Subcutaneous abdominal adipose tissue (tissue), 5 donors: ENCODE data around the gene PYGB.

Source experiments
- H3K27ac ChIP-seq: one replicate; pipeline ENCODE4 v1.7.0; 2013; ENCODE audit warnings: low read depth, mild to moderate bottlenecking, inconsistent platforms, low read length, moderate library complexity
- H3K27me3 ChIP-seq, 5 donors: one replicate each; pipeline ENCODE4 v1.7.0; 2013; ENCODE audit warnings: low read length in 5 of 5, inconsistent platforms in 1 of 5; ENCODE audit not compliant: control insufficient read depth in 5 of 5, insufficient read depth in 4 of 5
- H3K36me3 ChIP-seq, 5 donors: one replicate each; pipeline ENCODE4 v1.7.0; 2013; ENCODE audit warnings: low read length in 5 of 5; ENCODE audit not compliant: control insufficient read depth in 5 of 5, insufficient read depth in 5 of 5
- H3K4me1 ChIP-seq, 5 donors: one replicate each; pipeline ENCODE4 v1.7.0; 2013; ENCODE audit warnings: low read length in 5 of 5, mild to moderate bottlenecking in 3 of 5, moderate library complexity in 1 of 5; ENCODE audit not compliant: control insufficient read depth in 5 of 5, insufficient read depth in 5 of 5
- H3K4me3 ChIP-seq, 5 donors: one replicate each; pipeline ENCODE4 v1.7.0; 2013; ENCODE audit warnings: low read length in 5 of 5, low read depth in 1 of 5
- H3K9ac ChIP-seq, 5 donors: one replicate each; pipeline ENCODE4 v1.7.0; 2013; ENCODE audit warnings: low read length in 5 of 5, mild to moderate bottlenecking in 4 of 5, moderate library complexity in 3 of 5
- H3K9me3 ChIP-seq, 5 donors: one replicate each; pipeline ENCODE4 v1.7.0; 2013; ENCODE audit warnings: low read length in 5 of 5; ENCODE audit not compliant: control insufficient read depth in 5 of 5
- donor health status: healthy.
- donor health status: healthy.
- donor health status: healthy.
- donor health status: healthy.
- donor health status: healthy.

Gene PYGB

GRCh38 chr20:25280574-25281535, 33.0 kb downstream of the PYGB start:
- H3K27ac ChIP-seq, result no peak overlapping the region
- H3K4me1 ChIP-seq, result peaks cover 0 to 3% (median 0%) of the 10 kb centered on the region in 5 donors
- no peaks in the 10 kb centered on the region for H3K27me3 ChIP-seq
- peaks cover 0 to 99% (median 97%) of the 10 kb centered on the region in 5 donors for H3K36me3 ChIP-seq
- no peak overlapping the region for H3K9ac ChIP-seq
- H3K9me3 ChIP-seq, result no peaks in the 10 kb centered on the region
- H3K4me3 ChIP-seq, result no peak overlapping the region

- no peaks in the 10 kb centered on the region for H3K9me3 ChIP-seq
- no peak overlapping the region for H3K4me3 ChIP-seq
- no peak overlapping the region for H3K9ac ChIP-seq
- H3K27me3 ChIP-seq, result no peaks in the 10 kb centered on the region
- peaks cover 0 to 100% (median 98%) of the 10 kb centered on the region in 5 donors for H3K36me3 ChIP-seq
- peaks cover 0 to 8% (median 0%) of the 10 kb centered on the region in 5 donors for H3K4me1 ChIP-seq
- H3K27ac ChIP-seq, result no peak overlapping the region
These were observed 33.7 kb downstream of the PYGB start for GRCh38 chr20:25281541-25281991.

- H3K9ac ChIP-seq, result no peak overlapping the region
- no peak overlapping the region for H3K27ac ChIP-seq
- peaks cover 0 to 8% (median 0%) of the 10 kb centered on the region in 5 donors for H3K4me1 ChIP-seq
- no peaks in the 10 kb centered on the region for H3K27me3 ChIP-seq
- H3K9me3 ChIP-seq, result no peaks in the 10 kb centered on the region
- peaks cover 0 to 100% (median 98%) of the 10 kb centered on the region in 5 donors for H3K36me3 ChIP-seq
- no peak overlapping the region for H3K4me3 ChIP-seq
These were observed 34.3 kb downstream of the PYGB start for GRCh38 chr20:25282034-25282781.

- Histone ChIP-seq H3K27me3 (no peaks in the 10 kb centered on the region), H3K9ac (no peak overlapping the region), H3K9me3 (no peaks in the 10 kb centered on the region), H3K4me3 (no peak overlapping the region), H3K27ac (no peak overlapping the region), H3K4me1 (peaks cover 0 to 8% (median 0%) of the 10 kb centered on the region in 5 donors), H3K36me3 (peaks cover 0 to 100% (median 98%) of the 10 kb centered on the region in 5 donors)
These were observed 34.9 kb downstream of the PYGB start for GRCh38 chr20:25282796-25283195.

GRCh38 chr20:25283221-25283951, 35.5 kb downstream of the PYGB start:
- Histone ChIP-seq H3K4me3 (no peak overlapping the region), H3K27ac (no peak overlapping the region), H3K4me1 (peaks cover 0 to 8% (median 0%) of the 10 kb centered on the region in 5 donors), H3K27me3 (no peaks in the 10 kb centered on the region), H3K9ac (no peak overlapping the region), H3K36me3 (peaks cover 0 to 100% (median 98%) of the 10 kb centered on the region in 5 donors), H3K9me3 (no peaks in the 10 kb centered on the region)

GRCh38 chr20:25284131-25284601, 36.3 kb downstream of the PYGB start:
- Histone ChIP-seq H3K36me3 (peaks cover 0 to 100% (median 96%) of the 10 kb centered on the region in 5 donors), H3K27me3 (no peaks in the 10 kb centered on the region), H3K4me3 (no peak overlapping the region), H3K27ac (no peak overlapping the region), H3K9ac (no peak overlapping the region), H3K4me1 (peaks cover 0 to 8% (median 0%) of the 10 kb centered on the region in 5 donors), H3K9me3 (no peaks in the 10 kb centered on the region)

- no peaks in the 10 kb centered on the region for H3K9me3 ChIP-seq
- H3K36me3 ChIP-seq, result peaks cover 0 to 100% (median 95%) of the 10 kb centered on the region in 5 donors
- no peak overlapping the region for H3K9ac ChIP-seq
- H3K27me3 ChIP-seq, result no peaks in the 10 kb centered on the region
- H3K27ac ChIP-seq, result no peak overlapping the region
- H3K4me1 ChIP-seq, result peaks cover 0 to 8% (median 2%) of the 10 kb centered on the region in 5 donors
- H3K4me3 ChIP-seq, result no peak overlapping the region
These were observed 37.3 kb downstream of the PYGB start for GRCh38 chr20:25285091-25285647.

GRCh38 chr20:25285856-25286798, 38.2 kb downstream of the PYGB start:
- no peak overlapping the region for H3K27ac ChIP-seq
- H3K9me3 ChIP-seq, result no peaks in the 10 kb centered on the region
- H3K4me3 ChIP-seq, result no peak overlapping the region
- H3K36me3 ChIP-seq, result peaks cover 0 to 100% (median 95%) of the 10 kb centered on the region in 5 donors
- H3K27me3 ChIP-seq, result no peaks in the 10 kb centered on the region
- peaks cover 0 to 8% (median 2%) of the 10 kb centered on the region in 5 donors for H3K4me1 ChIP-seq
- H3K9ac ChIP-seq, result no peak overlapping the region
